Adrenal gland (tissue), 5 donors: ENCODE data around the gene PPP1R12B.

Source experiments
- POLR2A ChIP-seq, 2 donors: fragments of 450-650 bp; IDR thresholded peaks; one replicate each; pipeline ENCODE4 v1.6.1; 2017; ENCODE audit warnings: antibody characterized with exemption in 2 of 2, mild to moderate bottlenecking in 2 of 2, moderate library complexity in 1 of 2
- TF ChIP-seq, protein P1 (sequence below), 6 experiments: fragments of 450-650 bp in 4 of 6; fragments of 200-600 bp in 2 of 6; sonication (generic) in 1 of 6; IDR thresholded peaks; 1 replicate in 5 of 6; 2 replicates in 1 of 6; pipeline versions ENCODE4 v1.5.1 to v1.8.0; 2016 to 2021; ENCODE audit warnings: antibody characterized with exemption in 6 of 6, mild to moderate bottlenecking in 2 of 6, moderate library complexity in 1 of 6
- donor health status: DM: no; HTN: no; CAD: no.

DNA sequence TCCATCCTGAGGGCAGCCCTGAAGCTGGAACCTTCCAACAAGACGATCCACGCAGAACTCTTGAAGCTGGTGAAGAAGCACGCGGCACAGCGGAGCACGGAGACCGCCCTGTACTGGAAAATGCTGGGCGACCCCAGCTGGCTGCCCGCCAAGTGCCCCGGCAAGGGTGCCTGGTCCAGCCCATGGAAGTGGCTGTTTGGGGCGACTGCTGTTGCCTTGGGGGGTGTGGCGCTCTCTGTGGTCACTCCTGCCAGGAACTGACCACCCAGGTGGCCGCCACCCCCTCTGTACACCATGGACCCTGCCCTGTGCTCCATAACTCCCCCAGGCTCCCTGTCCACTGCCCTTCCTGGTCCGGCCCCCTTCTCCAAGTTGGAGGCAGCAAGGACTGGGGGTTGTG lies 90.8 kb downstream of the PPP1R12B start:
- TF ChIP-seq, protein P1, sequence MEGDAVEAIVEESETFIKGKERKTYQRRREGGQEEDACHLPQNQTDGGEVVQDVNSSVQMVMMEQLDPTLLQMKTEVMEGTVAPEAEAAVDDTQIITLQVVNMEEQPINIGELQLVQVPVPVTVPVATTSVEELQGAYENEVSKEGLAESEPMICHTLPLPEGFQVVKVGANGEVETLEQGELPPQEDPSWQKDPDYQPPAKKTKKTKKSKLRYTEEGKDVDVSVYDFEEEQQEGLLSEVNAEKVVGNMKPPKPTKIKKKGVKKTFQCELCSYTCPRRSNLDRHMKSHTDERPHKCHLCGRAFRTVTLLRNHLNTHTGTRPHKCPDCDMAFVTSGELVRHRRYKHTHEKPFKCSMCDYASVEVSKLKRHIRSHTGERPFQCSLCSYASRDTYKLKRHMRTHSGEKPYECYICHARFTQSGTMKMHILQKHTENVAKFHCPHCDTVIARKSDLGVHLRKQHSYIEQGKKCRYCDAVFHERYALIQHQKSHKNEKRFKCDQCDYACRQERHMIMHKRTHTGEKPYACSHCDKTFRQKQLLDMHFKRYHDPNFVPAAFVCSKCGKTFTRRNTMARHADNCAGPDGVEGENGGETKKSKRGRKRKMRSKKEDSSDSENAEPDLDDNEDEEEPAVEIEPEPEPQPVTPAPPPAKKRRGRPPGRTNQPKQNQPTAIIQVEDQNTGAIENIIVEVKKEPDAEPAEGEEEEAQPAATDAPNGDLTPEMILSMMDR (IDR thresholded peaks at IDR 0.05) = no peak
- no peak for TF ChIP-seq POLR2A (IDR thresholded peaks at IDR 0.05)
